Stimulated activated memory B cell treated with anti-CD40 and anti-IgM and Interleukin-4, amounts not matched to agents 10 μg/mL and 1 μg/mL and 100 μg/mL, for 72 hours (primary cell): ENCODE data around the gene SFTA2.

ENCODE experiments used
- ATAC-seq: fragments of 150-1000 bp; cut with Tn5 transposase; 2 replicates; pipeline ENCODE4 v1.10.0; 2021
- H3K27ac Mint-ChIP-seq: one replicate; pipeline ENCODE4 v1.8.0; 2022; ENCODE audit warnings: mild to moderate bottlenecking, mixed read lengths
- H3K27me3 Mint-ChIP-seq: one replicate; pipeline ENCODE4 v1.8.0; 2022; ENCODE audit warnings: mixed read lengths
- H3K36me3 Mint-ChIP-seq: one replicate; pipeline ENCODE4 v1.8.0; 2022; ENCODE audit warnings: mixed read lengths
- H3K4me1 Mint-ChIP-seq: one replicate; pipeline ENCODE4 v1.8.0; 2022; ENCODE audit warnings: mixed read lengths
- H3K4me3 Mint-ChIP-seq: one replicate; pipeline ENCODE4 v1.8.0; 2022; ENCODE audit warnings: mild to moderate bottlenecking, moderate library complexity, mixed read lengths
- H3K9me3 Mint-ChIP-seq: one replicate; pipeline ENCODE4 v1.8.0; 2022; ENCODE audit warnings: mixed read lengths

Gene SFTA2

DNA sequence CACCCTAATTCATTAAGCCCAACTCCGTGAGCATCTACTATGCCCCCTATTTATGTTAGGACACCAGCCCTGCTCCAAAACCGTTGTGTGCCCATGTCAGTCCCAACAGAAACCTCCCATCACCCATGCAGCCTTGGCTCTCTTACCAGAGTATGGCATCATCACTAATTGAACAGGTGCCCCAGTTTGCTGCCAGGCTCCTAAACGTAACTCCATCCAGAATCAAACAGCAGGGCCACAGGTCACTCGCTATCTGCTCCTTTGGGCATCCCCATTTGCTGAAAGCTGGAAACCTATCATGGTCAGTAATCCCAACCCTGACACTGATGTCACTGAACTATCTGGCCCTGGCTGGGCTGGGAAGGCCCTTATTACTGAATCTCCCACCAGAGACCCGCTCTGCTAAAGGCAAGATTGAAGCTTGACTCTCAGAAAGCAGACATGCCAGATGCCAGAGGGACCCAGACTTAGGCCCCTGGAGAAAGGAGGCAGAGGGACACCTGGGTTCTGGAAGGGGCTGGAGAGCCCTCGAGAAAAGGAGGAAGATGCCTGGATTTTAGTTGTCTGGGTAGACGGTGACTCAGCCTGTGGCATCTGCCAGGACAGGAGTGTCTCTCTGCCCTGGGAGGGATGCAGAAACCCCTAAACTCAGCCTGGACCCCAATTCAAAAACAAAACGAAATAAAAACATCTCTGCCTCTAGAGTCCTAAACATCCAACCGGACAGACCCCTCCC lies 22.8 kb upstream of the SFTA2 start:
- peaks cover 11% of the 10 kb centered on the region for H3K9me3 Mint-ChIP-seq
- peak overlapping the region; percentile 84 for H3K27ac Mint-ChIP-seq
- H3K27me3 Mint-ChIP-seq = peaks cover 35% of the 10 kb centered on the region
- no peak for ATAC-seq
- peaks cover 5% of the 10 kb centered on the region for H3K36me3 Mint-ChIP-seq
- peak overlapping the region; percentile 80 for H3K4me3 Mint-ChIP-seq
- H3K4me1 Mint-ChIP-seq = peaks cover 42% of the 10 kb centered on the region

DNA sequence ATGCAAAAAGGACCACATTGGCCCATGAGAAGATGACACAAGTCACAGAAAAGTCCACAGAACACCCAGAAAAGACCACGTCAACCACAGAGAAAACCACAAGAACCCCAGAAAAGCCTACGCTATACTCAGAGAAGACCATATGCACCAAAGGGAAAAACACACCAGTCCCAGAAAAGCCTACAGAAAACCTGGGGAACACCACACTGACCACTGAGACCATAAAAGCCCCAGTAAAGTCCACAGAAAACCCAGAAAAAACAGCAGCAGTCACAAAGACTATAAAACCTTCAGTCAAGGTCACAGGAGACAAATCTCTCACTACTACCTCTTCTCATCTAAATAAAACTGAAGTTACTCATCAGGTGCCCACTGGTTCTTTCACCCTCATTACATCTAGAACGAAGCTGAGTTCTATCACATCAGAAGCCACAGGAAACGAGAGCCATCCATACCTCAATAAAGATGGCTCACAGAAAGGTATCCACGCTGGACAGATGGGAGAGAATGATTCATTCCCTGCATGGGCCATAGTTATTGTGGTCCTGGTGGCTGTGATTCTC lies 20.0 kb upstream of the SFTA2 start:
- H3K36me3 Mint-ChIP-seq = peaks cover 23% of the 10 kb centered on the region
- H3K4me1 Mint-ChIP-seq = peaks cover 42% of the 10 kb centered on the region
- peak overlapping the region; percentile 6 for H3K4me3 Mint-ChIP-seq
- ATAC-seq = peak; percentile 47
- H3K27ac Mint-ChIP-seq = peak overlapping the region; percentile 13
- peaks cover 14% of the 10 kb centered on the region for H3K9me3 Mint-ChIP-seq
- peaks cover 43% of the 10 kb centered on the region for H3K27me3 Mint-ChIP-seq

DNA sequence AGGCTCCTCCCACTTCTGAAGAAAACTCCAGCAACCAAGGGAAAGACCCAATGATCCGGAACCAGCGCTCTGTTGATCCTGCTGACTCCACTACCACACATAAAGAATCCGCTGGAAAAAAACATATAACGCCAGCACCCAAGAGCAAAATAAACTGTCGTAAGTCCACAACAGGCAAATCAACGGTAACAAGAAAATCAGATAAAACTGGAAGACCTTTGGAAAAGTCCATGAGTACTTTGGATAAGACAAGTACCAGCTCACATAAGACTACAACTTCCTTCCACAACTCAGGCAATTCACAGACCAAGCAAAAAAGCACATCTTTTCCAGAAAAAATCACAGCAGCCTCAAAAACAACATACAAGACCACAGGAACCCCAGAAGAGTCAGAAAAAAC lies 16.8 kb upstream of the SFTA2 start:
- no peak overlapping the region for H3K4me3 Mint-ChIP-seq
- peaks cover 14% of the 10 kb centered on the region for H3K9me3 Mint-ChIP-seq
- H3K4me1 Mint-ChIP-seq = peaks cover 20% of the 10 kb centered on the region
- H3K27ac Mint-ChIP-seq = no peak overlapping the region
- peaks cover 23% of the 10 kb centered on the region for H3K36me3 Mint-ChIP-seq
- ATAC-seq = no peak
- H3K27me3 Mint-ChIP-seq = peaks cover 50% of the 10 kb centered on the region

DNA sequence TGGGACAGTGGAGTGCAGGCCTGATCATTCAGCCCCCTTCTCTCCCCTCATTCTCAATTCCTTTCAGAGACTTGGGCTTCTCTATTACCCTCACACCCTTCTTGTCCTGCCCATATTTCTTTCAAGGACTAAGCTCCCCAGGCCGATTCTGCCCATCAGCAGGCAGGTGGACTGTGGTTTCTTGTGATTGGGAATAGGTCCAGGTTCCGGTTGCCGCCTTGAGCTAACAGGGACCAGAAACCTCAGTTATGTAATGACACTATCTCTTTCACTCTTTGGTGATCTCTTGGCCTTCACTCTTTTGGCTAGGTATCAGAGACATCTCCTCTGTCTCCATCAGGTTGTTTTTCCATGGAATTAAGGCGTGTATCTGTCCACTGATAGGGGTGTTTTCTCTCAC lies 15.3 kb upstream of the SFTA2 start:
- Mint-ChIP-seq H3K4me1 (peaks cover 19% of the 10 kb centered on the region), H3K36me3 (peaks cover 23% of the 10 kb centered on the region), H3K27me3 (peaks cover 66% of the 10 kb centered on the region), H3K9me3 (peaks cover 14% of the 10 kb centered on the region), H3K27ac (no peak overlapping the region), H3K4me3 (no peak overlapping the region)
- no peak for ATAC-seq

DNA sequence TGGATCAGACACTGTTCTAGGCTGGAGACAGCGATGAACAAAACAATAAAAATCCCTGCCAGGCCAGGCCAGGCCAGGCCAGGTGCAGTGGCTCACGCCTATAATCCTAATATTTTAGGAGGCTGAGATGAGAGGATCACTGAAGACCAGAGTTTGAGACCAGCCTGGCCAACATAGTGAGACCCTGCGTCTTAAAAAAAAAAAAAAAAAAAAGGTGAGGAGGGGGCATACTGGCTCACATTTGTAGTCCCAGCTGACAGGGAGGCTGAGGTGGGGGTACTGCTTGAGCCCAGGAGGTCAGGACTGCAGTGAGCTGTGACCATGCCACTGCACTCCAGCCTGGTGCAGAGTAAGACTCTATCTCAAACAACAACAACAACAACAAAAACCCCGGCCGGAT lies 13.3 kb upstream of the SFTA2 start:
- Mint-ChIP-seq H3K4me3 (no peak overlapping the region), H3K36me3 (peaks cover 23% of the 10 kb centered on the region), H3K27ac (no peak overlapping the region)

DNA sequence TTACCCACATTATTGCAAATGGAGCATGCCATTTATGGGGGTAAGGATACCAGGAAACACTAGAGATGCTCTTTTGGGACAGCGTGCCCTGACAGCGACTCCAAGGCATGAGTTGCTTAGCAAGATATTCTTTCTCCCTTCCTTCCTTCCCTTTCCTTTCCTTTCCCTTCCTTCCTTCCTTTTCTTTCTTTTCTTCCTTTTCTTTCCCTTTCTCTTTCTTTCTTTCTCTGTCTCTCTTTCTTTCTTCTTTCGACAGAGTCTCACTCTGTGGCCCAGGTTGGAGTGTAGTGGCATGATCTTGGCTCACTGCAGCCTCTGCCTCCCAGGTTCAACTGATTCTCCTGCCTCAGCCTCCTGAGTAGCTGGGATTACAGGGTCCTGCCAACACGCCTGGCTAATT lies 12.1 kb upstream of the SFTA2 start:
- H3K4me1 Mint-ChIP-seq = peaks cover 7% of the 10 kb centered on the region
- H3K36me3 Mint-ChIP-seq = peaks cover 11% of the 10 kb centered on the region
- ATAC-seq = no peak
- peaks cover 71% of the 10 kb centered on the region for H3K27me3 Mint-ChIP-seq
- H3K4me3 Mint-ChIP-seq = no peak overlapping the region
- H3K9me3 Mint-ChIP-seq = no peaks in the 10 kb centered on the region
- H3K27ac Mint-ChIP-seq = no peak overlapping the region

More for the DNA sequence above, 13.3 kb upstream of the SFTA2 start:
- Mint-ChIP-seq H3K9me3 (peaks cover 6% of the 10 kb centered on the region), H3K27me3 (peaks cover 73% of the 10 kb centered on the region), H3K4me1 (peaks cover 7% of the 10 kb centered on the region)
- no peak for ATAC-seq

DNA sequence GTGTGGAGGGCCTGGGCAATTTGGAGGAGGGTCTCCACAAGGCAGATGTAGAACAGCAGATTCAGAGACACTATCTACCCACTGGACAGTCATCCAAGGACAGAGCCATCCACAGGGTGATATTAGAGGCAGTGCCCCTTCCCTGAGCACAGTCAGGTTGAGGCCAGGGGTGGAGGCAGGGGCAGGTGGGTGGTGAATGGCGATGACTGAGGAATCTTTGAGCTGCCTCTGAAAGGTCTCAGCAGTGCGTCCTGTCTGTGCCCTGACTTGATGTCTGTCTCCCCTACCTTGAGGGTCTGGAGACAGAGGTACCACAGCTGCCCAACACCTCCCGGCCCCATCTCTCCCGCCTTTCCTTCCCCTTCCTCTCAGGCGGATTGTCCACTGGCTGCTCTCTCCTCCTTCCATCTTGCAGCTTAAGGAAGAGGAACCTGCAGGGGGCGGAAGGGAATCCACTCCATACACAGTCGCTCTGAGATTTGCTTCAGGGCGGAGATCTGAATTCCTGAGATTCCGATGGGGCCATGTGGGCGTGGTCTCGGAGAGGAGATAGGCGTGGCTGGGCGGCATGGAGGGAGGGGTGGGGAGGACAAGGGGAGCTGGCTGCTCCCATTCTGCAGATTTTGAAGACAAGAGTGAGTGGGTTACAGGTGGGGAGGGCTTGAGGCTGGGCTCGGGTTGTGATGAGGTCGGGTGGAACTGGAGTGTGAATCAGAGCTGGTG lies 10.5 kb upstream of the SFTA2 start:
- Mint-ChIP-seq H3K27ac (no peak overlapping the region), H3K4me1 (peaks cover 7% of the 10 kb centered on the region), H3K27me3 (peaks cover 65% of the 10 kb centered on the region), H3K9me3 (no peaks in the 10 kb centered on the region), H3K36me3 (no peaks in the 10 kb centered on the region), H3K4me3 (no peak overlapping the region)
- ATAC-seq = no peak

DNA sequence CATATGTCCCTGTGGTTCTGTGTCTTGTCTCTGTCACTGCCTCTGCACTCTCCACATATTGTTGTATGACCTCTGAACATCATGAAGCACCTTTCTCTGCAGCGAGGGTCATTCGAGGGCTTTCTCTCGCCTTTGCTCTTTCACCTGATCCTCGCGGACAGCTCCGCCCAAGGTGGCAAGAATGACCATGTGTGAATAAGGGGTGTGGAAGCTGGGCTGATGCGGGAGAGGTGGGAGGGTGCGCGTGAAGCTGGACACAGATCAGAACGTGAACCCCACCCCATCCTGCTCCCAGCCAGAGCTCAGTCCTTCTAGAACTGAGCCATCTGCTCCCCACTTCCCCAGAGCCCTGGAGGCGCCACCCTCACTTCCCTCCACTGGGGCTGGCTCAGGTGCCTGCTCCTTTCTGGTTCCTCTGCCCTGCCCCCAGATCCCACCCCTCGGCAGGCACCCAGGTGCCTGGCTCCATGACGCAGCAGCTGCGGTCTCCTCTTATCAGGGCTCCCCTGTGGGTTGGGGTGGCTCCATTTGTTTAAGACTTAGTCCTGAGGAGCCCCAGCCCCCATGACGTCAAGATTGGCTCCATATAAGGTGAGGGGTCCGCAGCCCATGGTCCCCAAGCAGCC lies 8.5 kb upstream of the SFTA2 start, which contains the start of gene MUCL3:
Gene MUCL3, plus strand, starts transcription at position 613 of the 626 bp plus-strand sequence. CDS start 27 bp downstream, outside the sequence.
- Mint-ChIP-seq H3K4me3 (no peak within 1 kb of the TSS), H3K27me3 (peaks cover 81% of the 10 kb centered on the region), H3K4me1 (peaks cover 7% of the 10 kb centered on the region), H3K9me3 (no peaks in the 10 kb centered on the region), H3K36me3 (no peaks in the 10 kb centered on the region), H3K27ac (no peak within 1 kb of the TSS)
- no peak for ATAC-seq

DNA sequence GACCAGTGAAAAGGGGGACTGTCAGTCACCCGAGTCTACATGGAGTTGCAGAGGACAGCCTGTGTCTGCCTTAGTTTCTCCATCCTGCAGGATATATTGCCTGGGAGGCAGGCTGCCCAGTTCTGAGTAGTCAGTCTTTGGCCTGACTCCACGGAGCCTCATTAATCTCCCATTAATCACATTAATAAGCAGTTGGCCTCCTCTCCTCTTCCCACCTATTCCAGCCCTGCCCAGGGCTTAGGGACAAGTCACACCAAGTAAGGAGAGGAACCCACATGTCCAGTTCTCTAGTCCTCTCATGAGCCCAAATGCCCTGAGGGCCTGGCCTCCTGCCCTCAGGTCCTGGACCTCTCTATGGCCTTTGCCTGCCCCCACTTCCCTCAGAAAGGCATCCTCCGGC lies 7.5 kb upstream of the SFTA2 start:
- peaks cover 86% of the 10 kb centered on the region for H3K27me3 Mint-ChIP-seq
- H3K36me3 Mint-ChIP-seq = no peaks in the 10 kb centered on the region
- no peak for ATAC-seq

DNA sequence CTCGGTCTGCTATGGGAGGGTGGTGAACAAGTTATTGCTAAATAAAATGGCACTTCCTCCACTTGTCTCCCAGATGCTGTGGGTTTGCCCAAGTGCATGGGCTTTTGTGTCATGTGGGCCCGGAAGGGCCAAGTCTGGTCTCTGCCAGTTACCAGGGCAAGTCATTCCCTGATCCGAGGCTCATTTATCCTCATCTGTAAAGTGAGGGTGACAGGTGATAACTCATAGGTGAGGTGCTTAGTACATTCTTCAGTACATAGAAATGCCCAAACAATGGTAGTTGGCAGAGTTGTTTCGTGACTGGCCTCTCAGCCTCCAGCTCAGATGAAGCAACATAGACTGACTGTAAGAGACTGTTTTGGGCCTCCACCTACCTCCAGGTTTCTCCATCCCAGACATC lies 6.8 kb upstream of the SFTA2 start:
- H3K9me3 Mint-ChIP-seq = no peaks in the 10 kb centered on the region
- H3K36me3 Mint-ChIP-seq = no peaks in the 10 kb centered on the region
- H3K4me3 Mint-ChIP-seq = no peak overlapping the region
- H3K4me1 Mint-ChIP-seq = peaks cover 7% of the 10 kb centered on the region
- H3K27me3 Mint-ChIP-seq = peaks cover 79% of the 10 kb centered on the region
- no peak for ATAC-seq
- H3K27ac Mint-ChIP-seq = no peak overlapping the region

More for the DNA sequence above, 7.5 kb upstream of the SFTA2 start:
- no peak overlapping the region for H3K27ac Mint-ChIP-seq
- no peak overlapping the region for H3K4me3 Mint-ChIP-seq
- H3K4me1 Mint-ChIP-seq = peaks cover 7% of the 10 kb centered on the region
- no peaks in the 10 kb centered on the region for H3K9me3 Mint-ChIP-seq

DNA sequence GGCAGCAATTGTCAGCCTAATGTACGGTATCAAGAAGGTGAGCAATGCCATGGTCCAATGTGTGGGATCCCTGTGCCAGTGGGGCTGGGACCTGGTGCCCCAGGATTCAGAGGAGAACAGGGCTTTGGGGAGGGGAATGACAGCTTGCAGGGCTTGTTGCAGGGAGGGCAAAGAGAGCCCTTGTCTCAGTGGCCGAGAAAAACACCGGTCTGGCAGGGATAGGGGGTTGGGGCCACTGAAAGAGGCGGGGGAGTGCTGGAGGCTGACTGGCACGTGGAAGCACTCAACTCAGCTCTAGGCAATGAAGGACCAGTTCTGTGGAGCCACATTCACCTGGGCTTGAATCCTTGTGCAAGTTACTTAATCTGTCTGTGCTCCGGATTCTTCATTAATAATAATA lies 5.3 kb upstream of the SFTA2 start:
- Mint-ChIP-seq H3K4me1 (no peaks in the 10 kb centered on the region), H3K9me3 (no peaks in the 10 kb centered on the region), H3K27ac (no peak overlapping the region), H3K27me3 (peaks cover 64% of the 10 kb centered on the region), H3K4me3 (no peak overlapping the region), H3K36me3 (no peaks in the 10 kb centered on the region)
- ATAC-seq = no peak

DNA sequence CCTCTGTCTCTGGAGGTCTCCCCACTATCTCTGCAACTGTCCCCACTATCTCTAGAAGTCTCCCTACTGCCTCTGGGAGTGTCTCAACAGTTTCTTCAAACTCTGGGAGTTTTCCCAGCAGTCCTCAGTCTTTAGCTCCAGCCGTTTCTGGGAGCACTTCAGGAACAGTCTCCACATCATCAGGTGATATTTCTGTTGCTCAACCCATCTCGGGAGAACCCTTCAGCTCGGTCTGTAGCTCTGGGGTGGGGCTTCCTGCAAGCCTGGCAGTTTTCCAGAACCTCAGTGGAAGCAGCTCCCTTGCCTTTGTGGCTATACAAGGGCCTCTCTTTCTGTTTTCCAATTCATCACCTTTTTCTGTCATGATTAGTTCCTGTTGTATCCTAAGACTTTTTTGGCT lies 3.0 kb upstream of the SFTA2 start:
- Mint-ChIP-seq H3K9me3 (no peaks in the 10 kb centered on the region), H3K4me3 (no peak overlapping the region)

DNA sequence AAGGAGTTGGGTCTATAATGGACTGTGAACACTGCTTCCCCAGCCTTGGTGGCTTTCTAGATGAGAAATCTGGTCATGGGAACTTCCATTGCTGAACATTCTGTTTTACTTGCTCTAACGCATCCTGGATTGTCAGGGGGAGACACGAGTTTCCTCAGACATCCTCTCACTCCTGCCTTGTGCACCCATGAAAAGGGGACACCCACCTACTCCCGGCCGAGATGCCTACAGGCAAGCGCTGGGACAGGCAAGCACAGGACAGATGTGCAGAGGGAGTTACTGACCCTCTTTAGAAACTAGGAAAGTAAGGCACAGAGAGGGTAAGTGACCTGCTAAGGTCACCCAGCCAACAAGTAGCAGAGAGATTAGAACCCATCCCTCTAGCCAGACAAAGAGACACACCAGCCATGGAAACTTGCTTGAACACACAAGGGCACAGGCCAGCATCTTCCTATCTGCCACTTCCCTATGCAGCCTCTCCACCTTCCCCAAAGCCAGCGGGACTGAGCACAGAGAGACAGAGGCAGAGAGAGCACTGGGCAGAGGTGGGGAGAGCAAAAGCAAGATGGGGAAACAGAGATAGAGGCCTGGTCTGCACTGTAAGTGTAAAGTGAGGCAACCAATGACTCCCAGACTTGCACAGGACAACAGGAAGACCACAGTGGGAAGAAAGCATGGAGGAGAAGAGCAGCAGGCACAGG lies 845 bp upstream of the SFTA2 start:
- H3K9me3 Mint-ChIP-seq = peaks cover 8% of the 10 kb centered on the region

More for the DNA sequence above, 3.0 kb upstream of the SFTA2 start:
- Mint-ChIP-seq H3K36me3 (no peaks in the 10 kb centered on the region), H3K27ac (no peak overlapping the region), H3K4me1 (no peaks in the 10 kb centered on the region), H3K27me3 (peaks cover 42% of the 10 kb centered on the region)
- no peak for ATAC-seq

DNA sequence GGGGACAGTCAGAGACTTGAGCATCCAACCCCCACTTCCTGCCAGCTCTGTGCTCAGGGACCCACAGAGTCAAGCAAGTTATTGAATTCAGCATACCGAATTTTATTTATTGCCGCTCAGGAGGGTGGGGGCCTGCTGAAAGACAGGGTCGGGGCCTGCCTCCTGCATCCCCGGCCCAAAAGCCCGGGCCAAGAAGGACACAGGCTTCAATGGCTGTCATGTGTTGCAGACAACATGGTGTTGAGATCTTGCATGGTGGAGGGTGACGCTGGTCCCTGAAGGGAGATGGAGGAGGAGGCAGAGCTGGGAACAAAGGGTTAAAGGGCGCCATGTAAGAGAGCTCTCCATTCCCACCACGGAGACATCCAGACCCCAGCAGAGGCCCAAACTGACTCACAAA lies 698 bp downstream of the SFTA2 start:
- no peaks in the 10 kb centered on the region for H3K4me1 Mint-ChIP-seq
- no peak overlapping the region for H3K4me3 Mint-ChIP-seq
- H3K27ac Mint-ChIP-seq = no peak overlapping the region
- no peak for ATAC-seq
- peaks cover 8% of the 10 kb centered on the region for H3K9me3 Mint-ChIP-seq
- H3K27me3 Mint-ChIP-seq = peaks cover 13% of the 10 kb centered on the region
- H3K36me3 Mint-ChIP-seq = peaks cover 28% of the 10 kb centered on the region

More for the DNA sequence above, 845 bp upstream of the SFTA2 start:
- ATAC-seq = no peak
- H3K4me1 Mint-ChIP-seq = no peaks in the 10 kb centered on the region
- peaks cover 25% of the 10 kb centered on the region for H3K27me3 Mint-ChIP-seq
- H3K27ac Mint-ChIP-seq = no peak overlapping the region
- no peak overlapping the region for H3K4me3 Mint-ChIP-seq
- H3K36me3 Mint-ChIP-seq = peaks cover 16% of the 10 kb centered on the region

DNA sequence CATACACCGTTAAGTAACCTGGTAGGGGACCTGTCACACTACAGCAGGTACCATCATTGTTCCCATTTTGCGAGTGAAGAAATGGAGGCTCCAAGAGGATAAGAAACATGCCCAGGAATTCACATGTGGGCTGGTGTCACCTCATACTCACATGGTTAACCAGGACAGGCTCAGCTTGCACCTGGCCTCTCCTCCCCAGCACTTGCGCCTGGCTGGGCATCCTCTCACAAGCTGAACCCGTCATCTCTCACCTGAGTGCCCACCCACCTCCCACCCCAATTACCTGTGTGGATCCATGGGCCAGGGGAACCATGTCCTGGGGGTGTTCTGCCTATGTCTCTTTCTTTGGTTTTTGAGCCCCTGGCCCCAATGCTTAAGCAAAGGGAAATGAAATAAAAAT lies 1.5 kb downstream of the SFTA2 start:
- no peak overlapping the region for H3K27ac Mint-ChIP-seq

More for the DNA sequence above, 1.5 kb downstream of the SFTA2 start:
- peaks cover 6% of the 10 kb centered on the region for H3K27me3 Mint-ChIP-seq
- H3K4me3 Mint-ChIP-seq = no peak overlapping the region
- H3K4me1 Mint-ChIP-seq = no peaks in the 10 kb centered on the region
- H3K36me3 Mint-ChIP-seq = peaks cover 36% of the 10 kb centered on the region
- no peak for ATAC-seq
- H3K9me3 Mint-ChIP-seq = peaks cover 8% of the 10 kb centered on the region
